NCI-H1092 (cell line): ENCODE measurements around the gene SDR39U1.

Experiments used
- DNase-seq: peaks from one replicate; lab custom pipeline; 2025; lab: John Stamatoyannopoulos, UW

The SDR39U1 gene

DNA sequence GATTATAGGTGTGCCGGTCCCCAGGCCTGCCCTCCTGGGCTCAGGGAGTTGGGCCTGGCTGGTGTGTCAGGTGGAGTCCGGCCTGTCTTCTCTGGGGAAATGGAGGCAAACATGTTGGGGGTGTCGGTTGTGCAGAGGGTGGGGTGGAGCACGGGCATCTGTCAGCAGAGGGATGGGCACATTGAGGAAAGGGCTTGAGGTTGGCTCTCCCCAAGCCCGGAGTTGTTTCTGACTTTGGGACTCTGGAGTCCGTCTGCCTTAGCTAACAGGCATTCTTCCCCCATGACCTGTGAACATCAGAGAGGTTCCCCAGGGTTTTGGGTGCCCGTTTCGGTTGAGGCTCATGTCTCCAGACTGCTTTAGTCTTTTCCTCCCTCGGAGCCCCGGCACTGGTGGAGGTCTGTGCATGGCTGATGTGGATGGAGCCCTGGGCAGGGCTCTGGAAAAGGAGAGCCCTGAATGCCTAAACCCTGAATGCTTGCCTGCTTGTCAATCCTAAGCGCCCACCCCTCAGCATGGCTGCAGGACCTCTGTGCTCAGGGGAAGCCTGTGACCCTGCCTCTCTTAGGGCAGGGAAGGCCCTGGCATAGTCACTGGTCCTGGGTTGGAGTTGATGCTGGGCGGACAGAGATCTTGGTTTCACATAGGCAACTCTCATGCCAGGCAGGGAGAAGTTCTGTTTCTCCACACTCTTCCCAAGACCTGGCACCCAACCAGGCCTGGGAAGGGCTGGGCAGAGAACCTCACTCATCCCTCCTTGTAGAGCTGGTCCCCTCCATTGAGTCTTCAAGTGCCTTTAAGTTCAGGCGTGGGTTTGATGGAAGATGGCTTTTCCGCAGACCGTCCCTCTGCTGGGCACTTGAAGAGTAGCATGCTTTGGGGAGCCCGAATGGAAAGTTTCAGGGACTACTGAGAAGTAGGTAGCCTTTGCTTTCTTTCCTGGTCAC, 30.9 kb downstream of the SDR39U1 start:
- peak; percentile 23 for DNase-seq

DNA sequence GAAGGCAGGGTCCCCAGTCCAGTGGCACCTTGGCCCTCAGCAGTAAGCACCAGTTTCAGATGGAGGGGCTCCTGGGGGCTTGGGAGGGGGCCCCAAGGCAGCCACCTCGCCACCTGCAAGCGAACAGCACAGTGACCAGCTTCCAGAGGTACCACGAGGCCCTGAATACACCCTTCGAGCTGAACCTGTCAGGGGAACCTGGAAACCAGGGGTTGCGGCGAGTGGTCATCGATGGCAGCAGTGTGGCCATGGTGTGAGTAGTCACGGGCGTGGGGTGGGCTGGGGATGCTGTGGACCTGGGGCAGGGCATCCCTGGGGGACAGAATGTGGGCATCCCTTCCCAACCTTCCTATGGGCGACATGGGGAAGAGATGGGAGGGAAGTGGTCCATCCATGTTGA, 32.6 kb downstream of the SDR39U1 start:
- DNase-seq: no peak

DNA sequence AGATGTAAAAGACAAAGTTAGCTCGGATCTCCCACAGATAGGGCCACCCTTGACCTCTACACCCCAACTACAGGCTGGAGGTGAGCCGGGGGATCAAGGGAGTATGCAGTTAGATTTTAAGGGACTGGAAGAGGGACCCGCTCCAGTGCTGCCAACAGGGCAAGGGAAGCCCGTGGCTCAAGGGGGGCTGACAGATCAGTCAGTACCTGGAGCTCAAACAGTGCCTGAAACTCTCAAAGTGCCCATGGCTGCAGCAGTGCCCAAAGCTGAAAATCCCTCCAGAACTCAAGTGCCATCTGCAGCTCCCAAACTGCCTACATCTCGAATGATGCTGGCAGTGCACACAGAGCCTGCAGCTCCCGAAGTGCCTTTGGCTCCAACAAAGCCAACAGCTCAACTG, 33.4 kb downstream of the SDR39U1 start:
- DNase-seq: no peak

DNA sequence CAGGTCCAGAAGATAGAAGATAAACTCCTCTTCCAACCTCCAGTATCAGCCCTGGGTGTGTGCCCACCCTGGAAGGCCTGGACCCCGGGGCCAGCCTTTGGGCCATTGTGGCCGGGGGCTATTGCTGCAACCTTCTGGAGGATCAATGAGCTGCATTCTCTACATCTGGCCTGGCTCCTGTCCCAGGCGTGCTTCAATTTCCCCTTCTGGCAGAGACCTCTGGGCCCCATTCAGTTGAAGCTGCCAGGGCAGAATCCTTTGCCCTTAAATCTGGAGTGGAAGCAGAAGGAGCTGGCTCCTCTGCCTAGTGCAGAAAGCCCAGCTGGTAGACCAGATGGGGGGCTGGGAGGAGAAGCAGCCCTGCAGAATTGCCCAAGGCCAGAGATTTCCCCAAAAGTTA, 33.8 kb downstream of the SDR39U1 start:
- peak; percentile 52 for DNase-seq

DNA sequence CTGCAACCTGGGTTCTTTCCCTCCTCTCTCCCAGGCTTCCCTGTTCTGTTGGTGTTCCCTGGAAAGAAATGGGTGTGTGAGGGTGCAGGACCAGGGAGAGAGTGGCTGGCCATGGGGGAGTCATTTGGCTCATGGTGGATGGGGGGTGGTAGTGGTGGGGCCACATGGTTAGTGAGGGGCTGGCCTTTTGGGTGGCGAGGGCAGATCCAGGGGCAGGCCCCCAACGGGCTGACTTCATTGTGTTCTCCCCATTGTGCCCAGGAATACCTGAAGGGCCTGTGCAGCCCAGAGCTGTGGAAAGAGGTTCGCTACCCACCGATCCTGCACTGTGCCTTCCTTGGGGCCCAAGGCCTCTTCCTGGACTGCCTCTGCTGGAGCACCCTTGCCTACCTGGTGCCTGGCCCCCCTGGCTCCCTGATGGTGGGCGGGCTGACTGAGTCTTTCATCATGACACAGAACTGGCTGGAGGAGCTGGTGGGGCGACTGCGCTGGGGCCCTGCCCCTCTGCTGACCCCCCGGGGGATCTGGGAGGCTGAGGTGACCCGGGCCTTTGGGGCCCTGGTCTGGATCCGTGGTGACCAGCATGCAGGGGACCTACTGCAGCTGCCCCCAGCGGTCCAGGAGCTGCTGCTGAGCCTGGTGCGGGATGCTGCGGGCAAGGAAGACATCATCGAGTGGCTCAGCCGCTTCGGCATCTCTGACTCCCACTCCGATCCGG, 34.8 kb downstream of the SDR39U1 start:
- no peak for DNase-seq

DNA sequence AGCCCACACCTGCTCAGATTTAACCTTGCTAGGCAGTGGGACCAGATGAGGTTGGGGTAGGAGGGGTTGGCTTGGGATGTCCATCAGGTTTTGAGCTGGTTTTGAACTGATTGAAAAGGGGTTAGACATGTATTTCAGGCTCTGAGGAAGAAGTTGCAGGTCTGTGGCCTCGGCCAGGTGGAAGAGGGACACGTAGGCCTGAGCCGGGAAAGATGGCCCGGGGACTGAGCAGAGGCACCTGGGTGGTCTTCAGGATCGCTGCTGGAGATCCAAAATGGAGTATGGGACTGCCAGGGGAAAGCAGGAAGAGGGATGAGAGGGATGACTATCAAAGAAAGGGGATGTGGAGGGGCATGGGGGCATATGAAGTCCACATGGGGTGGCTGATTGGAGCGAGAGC, 36.2 kb downstream of the SDR39U1 start:
- no peak for DNase-seq

DNA sequence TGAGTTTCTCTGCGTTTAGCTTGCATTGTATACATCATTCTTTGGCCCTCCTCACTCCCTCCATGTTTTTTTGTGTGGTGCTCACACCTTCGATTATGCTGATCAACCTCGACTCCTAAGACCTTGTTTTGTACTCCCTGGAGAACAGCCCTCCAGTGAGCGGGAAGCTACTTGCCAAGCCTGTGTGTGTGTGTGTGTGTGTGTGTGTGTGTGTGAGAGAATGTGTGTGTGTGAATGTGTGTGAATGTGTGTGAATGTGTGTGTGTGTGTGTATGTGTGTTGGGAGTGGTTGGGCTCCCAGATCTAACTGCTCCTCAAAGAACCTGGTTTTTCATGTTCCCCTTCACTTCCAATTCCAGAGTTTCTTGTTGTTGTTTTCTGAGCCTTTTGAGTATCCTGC, 37.8 kb downstream of the SDR39U1 start:
- DNase-seq: no peak

DNA sequence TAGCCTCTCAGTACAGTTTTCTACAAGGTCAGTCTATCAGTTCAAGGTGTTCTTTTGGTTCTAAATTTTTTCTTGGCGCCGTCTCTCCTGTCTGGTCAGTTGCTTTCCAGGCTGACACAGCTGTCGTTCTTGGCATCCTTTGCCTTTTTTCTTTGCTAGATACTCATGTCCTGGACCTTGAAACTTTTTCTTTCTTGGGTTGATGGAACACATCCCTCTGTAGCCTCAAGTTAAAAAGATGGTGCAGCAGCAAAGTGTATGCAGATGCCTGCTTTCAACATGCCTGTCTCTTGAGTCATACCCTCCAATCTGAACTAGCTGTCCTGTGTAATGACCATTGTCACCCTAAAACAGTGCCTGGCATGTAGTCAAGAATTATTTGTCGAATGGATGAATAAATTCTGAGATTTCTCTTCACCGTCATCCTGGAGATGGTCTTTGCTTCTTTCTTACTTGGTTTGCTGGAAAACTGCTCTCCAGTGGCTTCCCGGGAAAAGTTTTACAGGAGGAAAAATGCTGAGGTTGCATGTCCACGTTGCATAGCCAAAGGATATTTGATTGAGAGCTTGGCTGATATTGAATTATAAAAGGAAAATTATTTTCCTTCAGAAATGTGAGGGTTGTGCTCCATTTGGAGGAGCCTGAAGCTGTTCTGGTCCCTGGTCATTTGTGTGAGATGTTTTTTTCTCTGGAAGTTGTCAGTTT, 39.1 kb downstream of the SDR39U1 start:
- DNase-seq: no peak

DNA sequence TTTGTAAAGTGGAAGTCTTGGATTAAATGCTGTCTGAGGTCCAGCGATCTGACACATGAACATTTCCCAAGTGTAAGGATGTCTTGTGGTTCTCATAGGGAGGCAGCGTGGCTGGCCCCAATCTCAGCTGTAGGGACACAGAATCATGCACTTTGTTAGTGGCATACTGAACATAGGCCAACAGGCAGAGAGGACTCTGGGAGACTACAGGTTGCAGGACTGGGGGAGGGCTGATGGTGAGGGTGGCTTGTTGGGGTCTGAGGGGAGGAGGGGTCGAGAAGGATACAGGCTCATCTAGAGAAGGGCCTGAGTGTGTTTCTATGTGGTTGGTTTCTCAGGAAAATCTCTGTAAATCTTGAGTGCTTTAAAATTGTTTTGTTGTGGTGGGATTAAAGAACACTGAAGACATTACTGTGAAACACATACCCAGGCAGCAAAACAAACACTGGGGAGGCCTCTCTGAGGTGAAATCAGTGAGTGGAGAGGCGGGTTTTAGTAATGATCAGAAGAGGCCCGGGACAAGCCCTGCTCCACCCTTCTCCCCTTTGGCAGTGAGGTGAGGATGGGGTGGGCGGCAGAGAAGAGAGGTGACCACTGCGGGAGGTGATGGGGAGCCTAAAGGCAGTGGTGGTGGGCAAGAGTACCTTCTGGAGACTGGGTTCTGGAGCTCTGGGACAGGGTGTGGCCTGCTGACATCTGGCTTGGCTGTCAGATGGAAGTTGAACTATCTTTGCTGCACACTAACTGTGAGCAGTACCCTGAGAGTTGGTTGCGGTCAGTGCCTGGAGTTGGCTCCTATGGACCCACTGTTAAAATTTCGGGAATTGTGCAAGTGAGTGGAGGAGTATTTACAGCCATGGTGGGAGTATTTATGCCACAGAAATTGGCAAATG, 40.5 kb downstream of the SDR39U1 start:
- DNase-seq: no peak

DNA sequence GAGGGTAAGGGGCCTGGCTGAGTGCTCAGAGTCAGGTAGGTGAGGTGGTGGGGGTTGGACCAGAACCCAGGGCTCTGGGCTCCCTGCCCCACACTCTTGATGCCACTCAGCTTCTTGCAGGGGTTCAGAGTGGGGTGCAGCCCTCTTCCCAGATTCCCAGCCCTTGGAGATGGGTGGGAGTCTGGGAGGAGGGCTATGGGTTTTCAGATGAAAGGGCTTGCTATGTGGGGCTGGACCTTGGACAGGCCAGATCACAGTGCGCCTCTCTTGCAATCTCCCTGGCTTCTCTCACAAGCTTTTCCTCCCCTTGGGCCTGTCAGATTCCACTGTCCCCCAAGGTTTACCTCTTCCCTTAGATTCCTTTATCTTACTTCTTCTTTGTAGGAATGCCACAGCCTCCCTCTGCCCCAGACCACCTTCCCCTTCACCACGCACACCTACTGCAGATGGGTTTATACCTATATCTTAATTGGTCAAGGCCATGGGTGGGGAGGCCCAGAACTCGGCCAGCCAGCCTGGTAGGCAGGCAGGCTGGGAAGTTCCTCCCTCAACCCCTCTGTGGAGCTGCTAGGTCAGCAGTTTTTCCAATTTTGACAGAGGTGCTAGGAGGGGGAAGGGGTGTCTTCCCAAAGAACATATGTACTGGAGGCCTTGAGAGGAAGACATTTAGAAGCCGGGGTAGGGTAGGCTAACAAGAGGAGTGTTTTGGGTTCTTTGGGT, 42.4 kb downstream of the SDR39U1 start:
- no peak for DNase-seq

DNA sequence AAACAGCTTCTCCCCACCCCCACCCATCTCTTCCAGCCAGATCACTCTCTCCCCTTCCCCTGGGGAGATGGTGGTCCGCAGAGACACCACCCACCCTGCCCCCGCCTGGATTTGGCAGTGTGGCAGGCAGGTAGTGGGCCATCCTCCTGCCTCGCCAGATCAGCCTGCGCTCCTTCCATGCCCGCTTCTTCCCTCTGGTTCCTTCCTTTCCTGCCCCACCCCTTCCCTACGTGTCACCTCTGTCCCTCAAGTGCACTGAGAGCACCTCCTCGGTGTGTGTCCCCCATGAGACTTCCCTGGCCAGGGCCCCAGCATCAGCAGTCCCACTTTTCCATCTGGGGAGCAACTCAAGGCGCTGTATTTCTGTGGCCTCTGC, 43.1 kb downstream of the SDR39U1 start:
- DNase-seq: no peak

DNA sequence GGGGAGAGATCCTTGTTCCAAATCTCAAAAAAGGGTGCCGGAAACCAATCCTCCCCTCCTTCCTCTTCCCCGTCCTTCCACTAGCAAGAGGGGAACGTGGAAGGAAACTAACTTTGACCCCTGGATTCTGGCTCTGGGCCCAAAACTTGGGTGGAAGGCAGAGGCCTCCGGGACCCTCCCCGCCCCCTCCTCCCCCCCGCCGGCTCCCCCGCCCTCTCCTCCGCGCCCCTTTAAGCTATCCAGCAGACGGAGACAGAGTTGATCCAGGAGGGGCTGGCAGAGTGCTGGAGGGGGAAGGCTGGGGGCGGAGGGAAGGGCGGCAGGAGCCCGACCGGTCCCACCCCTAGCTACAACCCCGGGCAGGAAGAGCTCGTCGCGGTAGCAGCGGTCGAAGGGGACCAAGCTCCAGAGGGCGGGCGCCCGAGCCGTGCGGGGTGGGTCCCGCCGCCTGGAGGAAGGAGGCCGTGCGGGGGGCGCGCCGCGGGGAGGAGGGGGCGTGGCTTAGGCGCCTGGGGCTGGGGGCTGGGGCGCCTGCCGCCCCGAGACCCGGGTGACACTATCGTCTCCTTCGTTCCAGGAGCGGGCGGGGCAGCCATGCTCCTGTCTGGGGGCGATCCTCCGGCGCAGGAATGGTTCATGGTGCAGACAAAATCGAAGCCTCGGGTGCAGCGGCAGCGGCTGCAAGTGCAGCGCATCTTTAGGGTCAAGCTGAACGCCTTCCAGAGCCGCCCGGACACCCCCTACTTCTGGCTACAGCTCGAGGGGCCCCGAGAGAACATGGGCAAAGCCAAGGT, 43.7 kb downstream of the SDR39U1 start, which contains the start of gene NYNRIN:
TSS of gene NYNRIN (plus strand) at position 351 of the 794 bp plus-strand sequence. CDS start at position 595, 244 bp downstream.
- no peak for DNase-seq

DNA sequence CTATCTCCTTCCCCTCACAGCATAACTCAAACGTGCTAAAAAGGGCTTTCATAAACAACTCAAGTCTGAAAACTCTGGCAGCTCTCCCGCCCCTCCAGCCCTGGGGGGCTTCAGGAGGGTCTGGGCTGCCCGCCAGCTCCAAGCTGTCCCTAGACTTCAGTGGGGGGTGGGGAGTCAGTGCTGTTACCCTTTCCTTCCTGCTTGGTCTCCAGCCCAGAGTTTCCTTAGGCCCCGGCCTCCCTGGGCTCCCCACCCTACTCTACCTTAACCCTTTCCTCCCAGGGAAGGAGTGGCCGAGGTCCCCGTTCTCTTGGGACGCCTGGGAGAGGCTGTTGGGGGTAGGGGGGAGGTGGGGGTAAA, 44.3 kb downstream of the SDR39U1 start:
- DNase-seq: no peak

DNA sequence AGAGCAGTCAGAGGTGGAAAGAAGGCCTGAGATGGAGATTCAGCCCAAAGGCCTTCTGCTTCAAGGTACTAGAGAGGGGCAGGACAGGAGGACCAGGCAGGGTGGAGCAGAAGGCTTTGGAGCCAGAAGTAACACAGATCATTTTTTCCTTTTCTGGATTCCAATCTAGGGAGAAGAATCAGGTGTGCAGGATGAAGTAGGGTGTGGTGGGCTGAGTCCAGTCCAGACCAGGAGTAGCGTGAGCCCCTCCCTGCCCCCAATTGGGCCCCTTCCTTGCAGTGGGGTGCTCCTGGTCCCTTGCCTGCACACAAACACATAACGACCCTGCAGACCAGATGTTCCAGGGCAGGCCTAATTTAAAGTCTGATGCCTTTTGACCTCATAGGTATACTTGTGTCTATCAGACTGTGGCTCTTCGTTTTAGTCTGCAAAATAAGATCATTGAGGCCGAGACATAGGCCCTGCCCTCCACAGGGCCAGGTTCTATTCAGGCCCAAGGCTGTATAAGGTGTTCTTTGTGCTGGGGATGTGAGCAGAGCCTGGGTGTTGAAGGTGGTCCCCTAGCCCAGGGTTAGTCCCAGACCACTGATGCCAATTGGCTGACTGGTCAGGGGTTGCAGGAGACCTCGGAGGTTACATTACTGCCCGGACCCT, 44.8 kb downstream of the SDR39U1 start:
- no peak for DNase-seq

DNA sequence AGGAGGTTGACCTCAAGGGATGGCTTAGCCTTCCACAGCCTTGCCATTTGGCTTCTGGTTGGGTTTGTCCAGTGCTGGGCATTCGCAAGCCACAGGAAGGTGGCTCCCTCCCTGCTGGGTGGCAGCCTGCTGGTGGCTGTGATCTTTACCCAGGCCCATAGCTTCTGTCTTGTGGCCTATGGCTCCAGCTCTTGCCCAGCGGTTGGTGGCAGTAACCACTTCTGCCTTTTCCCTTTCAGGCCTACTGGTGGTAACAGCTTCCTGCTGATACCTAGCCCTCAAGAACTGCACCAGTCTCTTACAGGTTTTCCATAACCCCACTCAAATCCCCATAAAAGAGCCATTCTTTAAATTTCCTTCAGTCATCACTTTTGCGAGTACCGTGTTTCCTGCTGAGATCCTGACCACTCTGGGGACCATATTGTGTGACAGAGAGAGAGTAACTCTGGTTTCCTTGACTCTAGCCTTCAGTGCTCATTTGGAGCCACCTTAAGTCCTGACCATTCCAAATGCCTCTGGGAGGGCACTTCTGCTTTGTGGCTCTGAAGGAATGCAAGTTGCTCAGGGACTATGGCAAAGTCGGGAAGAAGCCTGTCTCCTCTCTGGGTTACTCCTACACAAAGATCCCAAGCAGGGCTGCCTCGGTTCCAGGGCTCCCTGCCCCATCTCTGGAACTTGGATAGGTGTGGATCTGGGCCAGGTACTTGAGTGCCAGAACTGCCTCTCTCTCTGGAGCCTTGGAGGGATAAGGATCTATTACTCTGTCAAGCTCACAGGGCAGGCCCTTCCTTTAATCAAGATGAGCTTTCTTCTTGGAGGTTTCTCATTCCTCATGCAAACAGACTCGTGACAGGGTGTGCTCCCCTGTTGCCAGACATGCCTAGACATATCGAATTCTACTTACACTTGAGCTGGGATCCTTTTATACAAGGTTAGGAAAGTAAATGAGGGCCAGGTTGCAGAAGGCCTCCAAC, 46.7 kb downstream of the SDR39U1 start:
- DNase-seq: no peak

DNA sequence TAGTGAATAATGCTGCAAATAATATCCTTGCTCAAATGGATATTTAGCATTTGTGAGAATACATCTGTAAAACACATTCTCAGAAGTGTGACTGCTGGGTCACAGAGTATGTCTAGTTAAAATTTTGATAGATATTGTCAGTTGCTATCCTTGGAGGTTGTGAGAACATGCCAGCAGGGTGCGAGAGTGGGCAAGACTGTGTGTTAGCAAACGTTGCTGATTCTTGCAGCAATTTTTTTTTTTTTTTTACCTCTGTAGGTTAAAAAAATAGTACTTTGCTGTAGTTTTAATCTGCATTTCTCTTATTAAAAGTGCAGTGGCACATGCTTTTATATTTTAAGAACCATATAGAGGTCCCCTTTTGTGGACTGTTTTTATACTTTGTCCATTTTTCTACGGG, 48.3 kb downstream of the SDR39U1 start:
- DNase-seq: no peak

DNA sequence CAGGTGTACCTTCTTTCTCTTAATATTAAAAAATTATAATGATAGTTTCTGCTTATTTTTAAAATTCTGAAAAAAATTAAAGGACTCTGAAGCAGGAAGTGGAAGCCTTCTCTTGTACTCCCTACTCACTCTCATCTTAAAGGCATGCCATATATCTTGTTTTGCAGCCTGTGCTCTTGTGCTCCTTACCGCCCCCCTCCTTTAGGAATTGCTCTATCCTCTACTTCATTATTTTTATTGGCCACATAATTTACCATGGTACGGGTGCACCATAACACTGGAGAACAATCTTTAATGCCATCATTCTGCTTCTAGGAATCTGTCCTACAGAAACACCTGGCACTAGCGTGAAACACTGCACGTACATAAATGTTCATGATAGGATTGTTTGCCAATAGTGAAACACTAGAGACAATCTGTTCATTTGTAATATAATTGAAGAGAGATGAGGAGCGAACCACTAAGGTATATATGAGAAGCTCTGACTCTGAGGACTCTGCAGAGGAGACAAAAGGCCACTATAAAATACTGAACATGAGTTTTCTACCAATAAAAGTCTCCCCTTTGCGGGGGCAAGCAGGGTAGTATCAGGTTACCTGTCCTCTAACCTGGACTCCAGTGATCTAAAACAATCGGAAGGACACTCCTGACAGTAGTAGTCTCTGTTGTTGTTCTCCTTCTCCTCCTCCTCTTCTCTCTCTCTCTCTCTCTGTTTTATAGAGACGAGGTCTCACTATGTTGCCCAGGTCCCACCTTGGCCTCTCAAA, 50.1 kb downstream of the SDR39U1 start:
- no peak for DNase-seq
